HK-2 (cell line): Measurements from ENCODE around the gene PYGM.

Experiments
- DNase-seq: peaks from one replicate; pipeline ENCODE4 v3.0.0-alpha.2; 2018; ENCODE audit not compliant: unreplicated experiment

The PYGM gene

GRCh38 chr11:64753380-64754123 is 6.2 kb downstream of the PYGM start:
- no peak for DNase-seq

- DNase-seq, result no peak
These were observed 6.8 kb downstream of the PYGM start for GRCh38 chr11:64753019-64753379.

GRCh38 chr11:64752175-64752970 is 7.4 kb downstream of the PYGM start:
- DNase-seq, result no peak

GRCh38 chr11:64751580-64751979 is 8.2 kb downstream of the PYGM start:
- DNase-seq, result no peak

GRCh38 chr11:64751136-64751535 is 8.6 kb downstream of the PYGM start:
- DNase-seq, result no peak

- DNase-seq, result no peak
These were observed 9.3 kb downstream of the PYGM start for GRCh38 chr11:64750361-64751054.

GRCh38 chr11:64747961-64748665 is 11.7 kb downstream of the PYGM start:
- no peak for DNase-seq

GRCh38 chr11:64746486-64746885 is 13.3 kb downstream of the PYGM start:
- DNase-seq, result no peak

- no peak for DNase-seq
These were observed 14.0 kb downstream of the PYGM start for GRCh38 chr11:64745521-64746328.

- no peak for DNase-seq
These were observed 14.6 kb downstream of the PYGM start for GRCh38 chr11:64745189-64745520.

GRCh38 chr11:64744544-64745188 is 15.1 kb downstream of the PYGM start:
- DNase-seq, result no peak

- peak; percentile 52 for DNase-seq
These were observed 15.9 kb downstream of the PYGM start, which contains the start of gene RASGRP2 for GRCh38 chr11:64743591-64744543. Gene RASGRP2 (minus strand): TSS chr11:64744142. CDS start chr11:64742866, 1,276 bp downstream.

GRCh38 chr11:64742889-64743590 is 16.7 kb downstream of the PYGM start:
- DNase-seq, result peak; percentile 61

GRCh38 chr11:64742087-64742888 is 17.5 kb downstream of the PYGM start:
- no peak for DNase-seq

GRCh38 chr11:64741375-64742086 is 18.2 kb downstream of the PYGM start:
- no peak for DNase-seq

- no peak for DNase-seq
These were observed 19.9 kb downstream of the PYGM start for GRCh38 chr11:64739871-64740270.

- DNase-seq, result no peak
These were observed 23.1 kb downstream of the PYGM start for GRCh38 chr11:64736654-64737053.
